NCI-H2029 (cell line): ENCODE data around the gene NDUFB4.
A peak's percentile ranks its signal among the peaks of the same experiment; 100 is the strongest.

Experiments
- DNase-seq: peaks from one replicate; lab custom pipeline; 2025; lab: John Stamatoyannopoulos, UW

The NDUFB4 gene

GRCh38 chr3:120596116-120596852 is at the start of gene NDUFB4:
NDUFB4 (plus strand) TSS chr3:120596336; CDS start chr3:120596360, 24 bp downstream.
- peak; percentile 99 for DNase-seq

GRCh38 chr3:120550546-120550945 is 45.6 kb upstream of the NDUFB4 start:
- no peak for DNase-seq

GRCh38 chr3:120552184-120553172 is 43.7 kb upstream of the NDUFB4 start:
- no peak for DNase-seq

GRCh38 chr3:120554812-120555606 is 41.1 kb upstream of the NDUFB4 start:
- no peak for DNase-seq

GRCh38 chr3:120555657-120556509 is 40.3 kb upstream of the NDUFB4 start:
- DNase-seq = no peak

GRCh38 chr3:120557115-120557514 is 39.0 kb upstream of the NDUFB4 start:
- DNase-seq = no peak

- DNase-seq = peak; percentile 82
These were observed 37.3 kb upstream of the NDUFB4 start for GRCh38 chr3:120558771-120559241.

GRCh38 chr3:120559242-120560061 is 36.7 kb upstream of the NDUFB4 start:
- DNase-seq = peak; percentile 49

- DNase-seq = no peak
These were observed 35.6 kb upstream of the NDUFB4 start for GRCh38 chr3:120560304-120561250.

GRCh38 chr3:120561251-120562045 is 34.7 kb upstream of the NDUFB4 start:
- DNase-seq = peak; percentile 56

- DNase-seq = no peak
These were observed 32.6 kb upstream of the NDUFB4 start for GRCh38 chr3:120563356-120564022.

GRCh38 chr3:120566243-120566975 is 29.7 kb upstream of the NDUFB4 start:
- no peak for DNase-seq

- DNase-seq = no peak
These were observed 28.6 kb upstream of the NDUFB4 start for GRCh38 chr3:120567370-120568201.

- DNase-seq = no peak
These were observed 28.0 kb upstream of the NDUFB4 start for GRCh38 chr3:120568202-120568531.

- no peak for DNase-seq
These were observed 27.5 kb upstream of the NDUFB4 start for GRCh38 chr3:120568598-120568997.
